NCI-H82 treated with DMSO at 0.1 percent for 48 hours (cell line): ENCODE results near the gene FOXN1.
"Not testable (repeated sequence)": the region's sequence is repeated elsewhere in the genome, so short reads cannot be mapped to it uniquely, and the experiment has no call there.

Experiments used
- DNase-seq: peaks from one replicate; lab custom pipeline; 2025; ENCODE audit not compliant: unreplicated experiment; lab: John Stamatoyannopoulos, UW

The FOXN1 gene

GRCh38 chr17:28505986-28506665, at the start of gene FOXN1:
Gene FOXN1 (plus strand): TSS chr17:28506348. CDS start chr17:28523970, 17,622 bp downstream.
- no peak for DNase-seq

GRCh38 chr17:28457890-28458289, 48.3 kb upstream of the FOXN1 start:
- DNase-seq, result no peak

GRCh38 chr17:28458881-28459280, 47.3 kb upstream of the FOXN1 start:
- DNase-seq, result not testable (repeated sequence)

DNA sequence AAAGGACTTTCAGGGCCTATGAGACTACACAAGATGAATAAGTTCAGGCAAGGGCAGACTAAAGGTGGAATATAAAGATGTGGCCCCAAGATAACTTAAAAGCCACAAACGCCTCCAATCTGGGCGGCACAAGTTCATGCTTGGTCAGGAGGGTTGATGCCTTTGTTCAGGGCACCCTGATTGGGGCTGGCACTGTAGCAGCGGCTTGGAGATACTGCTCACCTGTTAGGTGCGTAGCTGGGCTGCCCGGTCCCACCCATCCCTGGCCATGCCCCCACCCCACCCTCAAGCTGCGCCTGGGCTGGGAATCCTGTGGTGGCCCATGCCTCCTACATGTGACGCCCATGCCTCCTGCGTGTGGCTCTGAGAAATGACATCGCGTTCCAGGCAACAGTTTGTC, 45.2 kb upstream of the FOXN1 start:
- DNase-seq, result no peak

DNA sequence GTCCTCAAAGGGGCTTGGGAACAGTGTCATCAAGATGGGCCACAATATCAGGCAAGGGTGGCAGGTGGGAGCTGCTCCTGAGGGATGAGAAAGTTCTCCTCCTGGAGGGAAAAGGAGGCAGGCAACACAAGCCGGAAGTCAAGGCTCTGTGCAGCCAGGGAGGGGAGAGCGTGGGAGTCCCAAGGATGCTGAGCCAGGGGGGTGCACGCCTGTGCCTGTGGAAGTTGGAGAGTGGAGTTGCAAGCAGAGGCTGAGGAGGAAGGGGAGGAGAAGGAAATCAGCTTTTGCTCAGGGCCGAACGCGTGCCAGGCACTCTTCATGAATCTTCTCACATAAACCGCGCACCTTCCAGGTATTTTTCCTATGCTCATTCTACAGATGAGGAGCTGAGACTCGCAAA, 40.1 kb upstream of the FOXN1 start:
- DNase-seq, result no peak

- DNase-seq, result peak; percentile 87
Measured at GRCh38 chr17:28466521-28467048, 39.6 kb upstream of the FOXN1 start.

- no peak for DNase-seq
Measured at GRCh38 chr17:28467456-28468025, 38.6 kb upstream of the FOXN1 start.

DNA sequence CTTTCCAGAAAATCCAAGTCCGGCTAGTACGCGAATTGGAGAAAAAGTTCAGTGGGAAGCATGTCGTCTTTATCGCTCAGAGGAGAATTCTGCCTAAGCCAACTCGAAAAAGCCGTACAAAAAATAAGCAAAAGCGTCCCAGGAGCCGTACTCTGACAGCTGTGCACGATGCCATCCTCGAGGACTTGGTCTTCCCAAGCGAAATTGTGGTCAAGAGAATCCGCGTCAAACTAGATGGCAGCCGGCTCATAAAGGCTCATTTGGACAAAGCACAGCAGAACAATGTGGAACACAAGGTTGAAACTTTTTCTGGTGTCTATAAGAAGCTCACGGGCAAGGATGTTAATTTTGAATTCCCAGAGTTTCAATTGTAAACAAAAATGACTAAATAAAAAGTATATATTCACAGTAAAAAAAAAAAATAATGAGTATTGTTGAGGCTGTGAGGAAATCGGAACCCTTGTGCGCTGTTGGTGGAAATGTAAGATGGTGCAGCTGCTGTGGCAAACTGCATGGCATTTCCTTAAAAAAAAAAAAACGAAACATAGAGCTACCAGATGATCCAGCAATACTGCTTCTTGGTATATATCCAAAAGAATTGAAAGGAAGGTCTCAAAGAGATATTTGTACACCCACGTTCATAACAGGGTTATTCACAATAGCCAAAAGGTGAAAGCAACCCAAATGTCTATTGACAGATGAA, 38.0 kb upstream of the FOXN1 start:
- DNase-seq, result not testable (repeated sequence)

GRCh38 chr17:28468781-28469180, 37.4 kb upstream of the FOXN1 start:
- DNase-seq, result no peak

DNA sequence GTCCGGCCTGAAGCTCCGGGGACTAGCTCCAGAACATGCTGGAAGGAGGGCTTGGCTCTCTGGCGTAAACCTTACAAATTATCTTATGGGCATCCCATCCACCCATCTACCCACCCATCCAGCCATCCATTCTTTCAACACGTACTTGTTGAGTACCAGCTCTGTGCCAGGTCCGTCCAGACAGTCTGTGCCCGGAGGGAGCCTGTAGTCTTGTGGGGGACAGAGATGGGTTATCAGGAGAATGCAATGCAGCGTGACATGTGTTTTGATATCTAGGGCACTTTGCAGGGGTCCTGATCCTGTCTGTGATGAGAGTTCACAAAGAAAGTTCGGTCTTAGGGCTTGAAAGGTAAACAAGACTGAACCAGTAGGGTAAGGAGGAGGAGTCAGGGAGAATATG, 36.8 kb upstream of the FOXN1 start:
- no peak for DNase-seq

DNA sequence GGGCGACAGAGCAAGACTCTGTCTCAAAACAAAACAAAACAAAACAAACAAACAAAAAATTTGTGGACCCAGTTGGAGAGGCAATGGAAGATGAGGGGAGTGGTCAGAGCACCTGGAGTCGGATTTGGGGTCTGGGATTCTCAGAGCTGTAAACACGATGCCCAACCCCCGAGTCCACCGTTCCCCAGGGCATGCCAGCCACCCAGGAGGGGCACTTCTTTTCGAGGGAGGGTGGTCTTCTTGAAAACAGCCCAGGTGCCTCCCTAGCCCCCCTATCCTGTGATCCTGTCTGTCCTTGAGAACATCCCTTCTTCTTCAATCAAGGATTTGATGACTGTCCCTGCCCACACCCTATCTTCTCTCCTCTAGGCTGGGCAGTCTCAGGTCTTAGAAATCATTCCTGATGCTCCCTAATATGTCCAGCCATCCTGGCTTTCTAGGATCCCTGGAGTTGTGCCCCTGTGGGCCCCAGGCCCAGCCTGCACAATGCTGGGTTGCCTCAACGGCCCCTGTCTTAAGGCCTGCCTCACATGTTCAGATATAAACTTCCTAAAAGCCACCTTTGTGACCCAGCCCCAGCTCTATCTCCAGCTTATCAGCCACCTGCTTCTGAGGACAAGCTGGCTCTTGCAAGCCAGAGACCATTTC, 35.8 kb upstream of the FOXN1 start:
- DNase-seq, result no peak

GRCh38 chr17:28470914-28471366, 35.2 kb upstream of the FOXN1 start:
- DNase-seq, result no peak

- DNase-seq, result no peak
Measured at GRCh38 chr17:28471531-28472342, 34.4 kb upstream of the FOXN1 start.

DNA sequence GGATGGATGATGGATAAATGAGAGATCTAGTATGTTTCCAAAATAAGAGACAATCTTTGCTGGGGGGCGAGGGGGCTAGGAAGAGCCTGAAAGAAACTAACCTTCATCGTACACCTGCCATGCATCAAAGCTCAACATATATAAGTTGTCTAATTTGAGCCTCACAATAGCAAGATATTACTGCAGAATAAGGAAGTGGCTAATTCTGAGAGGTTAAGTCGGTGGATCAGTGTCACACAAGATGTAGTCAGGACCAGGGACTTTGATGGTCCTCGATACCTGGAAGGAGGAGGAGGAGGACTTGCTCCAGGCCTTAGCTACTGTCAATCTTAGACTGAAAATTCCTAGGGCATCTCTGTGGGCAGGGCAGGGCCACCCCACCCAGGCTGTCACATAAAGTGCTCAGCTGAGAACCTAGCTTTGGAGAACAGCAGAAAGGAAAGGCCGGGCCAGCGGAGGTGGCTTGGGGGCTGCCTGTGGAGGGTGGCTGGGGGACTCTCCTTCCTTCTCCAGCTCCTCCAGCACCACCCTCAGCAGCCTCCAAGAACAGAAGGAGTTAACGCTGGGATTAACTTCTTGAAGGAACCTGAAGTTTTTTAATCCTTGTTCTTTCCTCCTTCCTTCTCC, 33.2 kb upstream of the FOXN1 start:
- DNase-seq, result no peak

DNA sequence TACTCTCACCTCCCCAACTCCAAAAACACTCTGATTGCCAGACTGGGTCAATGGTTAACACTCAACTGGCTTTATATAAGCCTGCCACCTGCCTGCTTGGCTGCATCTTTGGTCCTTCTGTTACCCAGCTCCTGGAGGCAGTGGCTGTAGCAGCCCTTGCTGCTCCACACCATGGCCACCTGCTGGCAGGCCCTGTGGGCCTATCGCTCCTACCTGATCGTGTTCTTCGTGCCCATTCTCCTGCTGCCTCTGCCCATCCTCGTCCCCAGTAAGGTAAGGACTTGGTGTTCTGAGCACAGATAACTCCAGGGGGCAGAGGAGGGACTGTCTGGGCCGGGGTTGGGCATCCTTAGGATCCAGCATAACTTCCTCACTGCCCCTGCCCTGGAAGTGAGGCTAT, 32.6 kb upstream of the FOXN1 start, which contains the start of gene SLC13A2:
Gene SLC13A2 (plus strand): TSS at position 103 of the 400 bp plus-strand sequence. CDS start 69 bp downstream, at position 172.
- DNase-seq, result no peak

- DNase-seq, result no peak
Measured at GRCh38 chr17:28474111-28474531, 32.0 kb upstream of the FOXN1 start.

GRCh38 chr17:28475151-28475900, 30.8 kb upstream of the FOXN1 start:
- DNase-seq, result no peak

DNA sequence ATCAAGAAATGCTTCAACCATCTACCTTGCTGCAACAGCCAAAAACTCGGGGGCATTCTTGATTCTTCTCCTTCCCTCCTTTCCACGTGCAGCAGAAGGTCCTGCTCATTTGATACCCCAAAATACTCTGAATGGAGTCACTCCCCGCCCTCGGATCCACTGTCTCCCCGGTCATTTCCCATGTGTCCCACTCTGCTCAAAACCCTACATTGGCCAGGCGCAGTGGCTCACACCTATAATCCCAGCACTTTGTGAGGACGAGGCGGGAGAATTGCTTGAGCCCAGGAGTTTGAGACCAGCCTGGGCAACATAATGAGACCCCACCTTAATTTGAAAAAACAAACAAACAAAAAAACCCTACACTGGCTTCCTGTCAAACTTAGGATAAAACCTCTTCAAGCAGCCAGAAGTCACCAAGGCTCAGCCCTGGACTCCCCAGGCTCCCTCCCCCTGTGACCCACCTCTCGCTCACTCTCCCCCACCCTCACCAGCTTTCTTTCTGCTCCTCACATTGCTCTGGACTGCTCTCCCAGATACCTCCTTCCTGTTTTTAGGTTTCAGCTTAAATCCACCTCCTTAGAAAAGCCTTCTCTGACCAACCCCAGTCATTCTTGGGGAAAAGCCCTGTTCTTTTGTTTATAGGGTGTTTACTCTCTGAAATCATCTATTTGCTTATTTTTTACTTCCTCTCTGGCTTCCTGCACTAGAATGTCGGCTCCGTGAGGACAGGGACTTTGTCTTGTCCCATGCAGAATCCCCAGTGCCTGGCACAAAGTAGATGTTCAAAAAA, 29.9 kb upstream of the FOXN1 start:
- DNase-seq, result no peak

GRCh38 chr17:28477928-28478327, 28.2 kb upstream of the FOXN1 start:
- DNase-seq, result no peak
